H9 (cell line): Measurements from ENCODE around the gene AKAP14. TPM values are rescaled to one million over a fixed set of nuclear protein-coding genes. Genes with fewer than 3 reads are reported as not detected.
A peak's percentile ranks its signal among the peaks of the same experiment; 100 is the strongest.

Experiments
- DNase-seq: peaks from one replicate; pipeline ENCODE4 v3.0.0-alpha.2; 2017
- H2AFZ ChIP-seq: one replicate; pipeline ENCODE4 v1.6.1; 2013; ENCODE audit warnings: mild to moderate bottlenecking, low read length, control low read depth, moderate library complexity
- H2AK5ac ChIP-seq: 2 replicates; pipeline ENCODE4 v1.6.1; 2013; ENCODE audit warnings: low read length, control low read depth, mixed read lengths; ENCODE audit not compliant: insufficient read length
- H2BK120ac ChIP-seq: one replicate; pipeline ENCODE4 v1.6.1; 2013; ENCODE audit warnings: low read depth, mild to moderate bottlenecking, low read length, control low read depth, inconsistent platforms; ENCODE audit not compliant: poor library complexity, severe bottlenecking
- H2BK12ac ChIP-seq: 2 replicates; pipeline ENCODE4 v1.6.1; 2013; ENCODE audit warnings: low read length, control low read depth, mixed read lengths, low read depth; ENCODE audit not compliant: insufficient read length
- H2BK15ac ChIP-seq: 2 replicates; pipeline ENCODE4 v1.6.1; 2013; ENCODE audit warnings: low read depth, low read length, control low read depth
- H2BK20ac ChIP-seq: one replicate; pipeline ENCODE4 v1.6.1; 2013; ENCODE audit warnings: low read depth, mild to moderate bottlenecking, low read length, control low read depth, inconsistent platforms; ENCODE audit not compliant: poor library complexity, severe bottlenecking
- H2BK5ac ChIP-seq: 2 replicates; pipeline ENCODE4 v1.6.1; 2013; ENCODE audit warnings: low read length, control low read depth, mixed read lengths; ENCODE audit not compliant: insufficient read length
- H3K14ac ChIP-seq: 2 replicates; pipeline ENCODE4 v1.6.1; 2013; ENCODE audit warnings: low read length, control low read depth; ENCODE audit not compliant: insufficient read depth
- H3K18ac ChIP-seq: 2 replicates; pipeline ENCODE4 v1.6.1; 2013; ENCODE audit warnings: low read depth, mild to moderate bottlenecking, mixed read lengths, low read length, control low read depth; ENCODE audit not compliant: insufficient read length
- H3K23ac ChIP-seq: 2 replicates; pipeline ENCODE4 v1.6.1; 2013; ENCODE audit warnings: low read length, control low read depth, mixed read lengths, low read depth; ENCODE audit not compliant: insufficient read length
- H3K23me2 ChIP-seq: 2 replicates; pipeline ENCODE4 v1.6.1; 2013; ENCODE audit warnings: low read depth, mild to moderate bottlenecking, mixed read lengths, low read length, control low read depth; ENCODE audit not compliant: insufficient read length, poor library complexity, severe bottlenecking
- H3K27ac ChIP-seq: 2 replicates; pipeline ENCODE4 v1.5.1; 2013; ENCODE audit warnings: low read length, control low read depth, mixed read lengths, low read depth; ENCODE audit not compliant: insufficient read length
- H3K27me3 ChIP-seq: 2 replicates; pipeline ENCODE4 v1.6.1; 2013; ENCODE audit warnings: low read length, control low read depth, inconsistent platforms; ENCODE audit not compliant: insufficient read depth
- H3K4ac ChIP-seq: 2 replicates; pipeline ENCODE4 v1.6.1; 2013; ENCODE audit warnings: low read depth, mild to moderate bottlenecking, control low read depth, inconsistent platforms, low read length, moderate library complexity
- H3K4me1 ChIP-seq: 2 replicates; pipeline ENCODE4 v1.6.1; 2013; ENCODE audit warnings: low read length, control low read depth, inconsistent platforms; ENCODE audit not compliant: insufficient read depth
- H3K4me2 ChIP-seq: 2 replicates; pipeline ENCODE4 v1.6.1; 2013; ENCODE audit warnings: low read length, control low read depth, mixed read lengths; ENCODE audit not compliant: insufficient read length, insufficient read depth
- H3K56ac ChIP-seq: 2 replicates; pipeline ENCODE4 v1.6.1; 2013; ENCODE audit warnings: low read depth, mild to moderate bottlenecking, mixed read lengths, low read length, control low read depth; ENCODE audit not compliant: insufficient read length
- H3K79me1 ChIP-seq: 2 replicates; pipeline ENCODE4 v1.6.1; 2013; ENCODE audit warnings: low read depth, mild to moderate bottlenecking, moderate library complexity, low read length, control low read depth, inconsistent platforms; ENCODE audit not compliant: insufficient read depth, poor library complexity, severe bottlenecking
- H3K79me2 ChIP-seq: 2 replicates; pipeline ENCODE4 v1.6.1; 2013; ENCODE audit warnings: low read length, control low read depth, inconsistent platforms; ENCODE audit not compliant: insufficient read depth
- H3K9ac ChIP-seq: 2 replicates; pipeline ENCODE4 v1.6.1; 2013; ENCODE audit warnings: low read length, control low read depth, mixed read lengths; ENCODE audit not compliant: insufficient read length; ENCODE audit errors: extremely low read depth
- H3K9me3 ChIP-seq: one replicate; pipeline ENCODE4 v1.6.1; 2013; ENCODE audit warnings: low read depth, low read length, inconsistent platforms; ENCODE audit not compliant: control insufficient read depth
- H3T11ph ChIP-seq: one replicate; pipeline ENCODE4 v1.6.1; 2013; ENCODE audit warnings: mild to moderate bottlenecking, low read length, control low read depth, inconsistent platforms
- H4K20me1 ChIP-seq: one replicate; pipeline ENCODE4 v1.6.1; 2013; ENCODE audit not compliant: control insufficient read depth, insufficient read length, insufficient read depth
- H4K5ac ChIP-seq: 2 replicates; pipeline ENCODE4 v1.6.1; 2013; ENCODE audit warnings: low read depth, mild to moderate bottlenecking, mixed read lengths, low read length, control low read depth; ENCODE audit not compliant: insufficient read length
- H4K8ac ChIP-seq: replicated peaks from 2 replicates; pipeline ENCODE4 v1.6.1; 2013; ENCODE audit warnings: low read length, control low read depth, mixed read lengths, low read depth; ENCODE audit not compliant: insufficient read length
- H4K91ac ChIP-seq: 2 replicates; pipeline ENCODE4 v1.6.1; 2013; ENCODE audit warnings: low read depth, mild to moderate bottlenecking, moderate library complexity, mixed read lengths, low read length, control low read depth; ENCODE audit not compliant: insufficient read length
- H3K27ac Mint-ChIP-seq, 3 experiments: 2 replicates in 2 of 3; 3 replicates in 1 of 3; pipeline ENCODE4 v1.8.0; 2020 to 2021; ENCODE audit warnings: mixed read lengths in 3 of 3, mild to moderate bottlenecking in 1 of 3, moderate library complexity in 1 of 3
- H3K27me3 Mint-ChIP-seq: 2 replicates; pipeline ENCODE4 v1.8.0; 2021; ENCODE audit warnings: low read depth, mild to moderate bottlenecking, moderate library complexity, mixed read lengths
- H3K36me3 Mint-ChIP-seq, 3 experiments: 2 replicates in 2 of 3; 3 replicates in 1 of 3; pipeline ENCODE4 v1.8.0; 2020 to 2021; ENCODE audit warnings: low read depth in 3 of 3, mixed read lengths in 3 of 3; ENCODE audit not compliant: insufficient read depth in 1 of 3
- H3K4me1 Mint-ChIP-seq, 2 experiments: 2 replicates each; pipeline ENCODE4 v1.8.0; 2020; ENCODE audit warnings: mixed read lengths in 2 of 2
- H3K4me3 Mint-ChIP-seq, 2 experiments: 2 replicates in 1 of 2; 3 replicates in 1 of 2; pipeline ENCODE4 v1.8.0; 2020 to 2021; ENCODE audit warnings: mild to moderate bottlenecking in 2 of 2, mixed read lengths in 2 of 2, moderate library complexity in 1 of 2
- H3K9me3 Mint-ChIP-seq, 2 experiments: 2 replicates in 1 of 2; 3 replicates in 1 of 2; pipeline ENCODE4 v1.8.0; 2020; ENCODE audit warnings: mild to moderate bottlenecking in 2 of 2, mixed read lengths in 2 of 2, moderate library complexity in 1 of 2
- CTCF ChIP-seq: fragments of 200-600 bp; sonication (generic); conservative IDR thresholded peaks from 3 replicates; pipeline ENCODE4 v1.8.0; 2021; ENCODE audit warnings: antibody characterized with exemption, mild to moderate bottlenecking
- WGBS: extraction: QIAGEN DNeasy Blood & Tissue Kit; methylation state at CpG from one replicate; pipeline ENCODE4 v1.1.7; 2013; ENCODE audit warnings: missing lambda C conversion rate, low lambda C conversion rate, mixed read lengths; ENCODE audit not compliant: insufficient read length; ENCODE audit errors: extremely low coverage; 5-methylcytosine and 5-hydroxymethylcytosine counted together
- total RNA-seq: library from RNA; stranded (reverse); gene quantifications from 2 replicates; pipeline ENCODE4 v1.2.1, GENCODE V29; 2021

Gene AKAP14
- total RNA-seq, 1 experiment from 2014 or later: not detected

- Histone ChIP-seq H3K23ac (no peak overlapping the region), H2BK15ac (no peak overlapping the region), H2AFZ (no peak overlapping the region), H2BK12ac (no peak overlapping the region), H4K8ac (no peak overlapping the region), H3K23me2 (no peaks in the 10 kb centered on the region), H3K27me3 (no peaks in the 10 kb centered on the region), H4K91ac (no peak overlapping the region), H3T11ph (no peak overlapping the region), H2BK120ac (no peak overlapping the region), H3K18ac (no peak overlapping the region), H3K4me2 (peak overlapping the region; percentile 47), H3K79me2 (no peaks in the 10 kb centered on the region), H2AK5ac (no peak overlapping the region), H3K79me1 (no peaks in the 10 kb centered on the region), H3K4me1 (no peaks in the 10 kb centered on the region), H3K9me3 (peaks cover 13% of the 10 kb centered on the region), H4K20me1 (no peaks in the 10 kb centered on the region), H3K14ac (no peak overlapping the region), H2BK5ac (no peak overlapping the region), H3K27ac (no peak overlapping the region), H3K56ac (no peak overlapping the region), H3K9ac (peak overlapping the region; percentile 56), H3K4ac (no peak overlapping the region), H2BK20ac (no peak overlapping the region), H4K5ac (no peak overlapping the region)
- Mint-ChIP-seq H3K4me1 (peaks cover 0 to 9% of the 10 kb centered on the region in 2 experiments; a peak in 2 of 4 replicates), H3K27ac (peak overlapping the region in 1 of 3 experiments; percentile 92; a peak in 1 of 7 replicates), H3K27me3 (no peaks in the 10 kb centered on the region), H3K4me3 (peak overlapping the region; percentile 92 to 93), H3K36me3 (peaks cover 4 to 10% (median 5%) of the 10 kb centered on the region in 3 experiments), H3K9me3 (peaks cover 44 to 57% of the 10 kb centered on the region in 2 experiments)
- DNase-seq: no peak
- no CpG with 5 or more reads among the region's 13 CpGs for WGBS
- TF ChIP-seq CTCF: no peak
Measured at GRCh38 chrX:119942173-119942819, 46.6 kb downstream of the AKAP14 start.
